WERI-Rb-1 (cell line): ENCODE data around the gene PRCP.

Experiments
- DNase-seq: peaks from one replicate; pipeline ENCODE4 v3.0.0-alpha.2; 2020
- H3K27ac ChIP-seq: fragments of 250-450 bp; sonication (Bioruptor Pico); 2 replicates; pipeline ENCODE4 v1.5.1; 2020; ENCODE audit warnings: mild to moderate bottlenecking, moderate library complexity
- H3K27me3 ChIP-seq: fragments of 250-450 bp; sonication (Bioruptor Pico); 2 replicates; pipeline ENCODE4 v1.5.1; 2021; ENCODE audit warnings: mild to moderate bottlenecking, low read depth, moderate library complexity; ENCODE audit not compliant: insufficient read depth, severe bottlenecking
- H3K36me3 ChIP-seq: fragments of 250-450 bp; sonication (Bioruptor Pico); 2 replicates; pipeline ENCODE4 v1.5.1; 2020; ENCODE audit warnings: mild to moderate bottlenecking, moderate library complexity
- H3K4me3 ChIP-seq: 2 replicates; pipeline ENCODE4 v1.5.1; 2011; ENCODE audit warnings: low read depth, mild to moderate bottlenecking, control low read depth, low read length
- H3K9me3 ChIP-seq: fragments of 250-450 bp; sonication (Bioruptor Pico); 2 replicates; pipeline ENCODE4 v1.5.1; 2021; ENCODE audit warnings: mild to moderate bottlenecking, moderate library complexity; ENCODE audit not compliant: severe bottlenecking
- CTCF ChIP-seq: IDR thresholded peaks from 2 replicates; pipeline ENCODE4 v1.5.1; 2011; ENCODE audit warnings: low read depth, mild to moderate bottlenecking, control low read depth, inconsistent platforms, low read length

Gene PRCP

GRCh38 chr11:82854242-82854641, 46.0 kb downstream of the PRCP start:
- H3K9me3 ChIP-seq: no peaks in the 10 kb centered on the region
- no peak overlapping the region for H3K27ac ChIP-seq
- no peak for TF ChIP-seq CTCF
- no peak for DNase-seq
- H3K36me3 ChIP-seq: no peaks in the 10 kb centered on the region
- no peaks in the 10 kb centered on the region for H3K27me3 ChIP-seq
- no peak overlapping the region for H3K4me3 ChIP-seq

DNA sequence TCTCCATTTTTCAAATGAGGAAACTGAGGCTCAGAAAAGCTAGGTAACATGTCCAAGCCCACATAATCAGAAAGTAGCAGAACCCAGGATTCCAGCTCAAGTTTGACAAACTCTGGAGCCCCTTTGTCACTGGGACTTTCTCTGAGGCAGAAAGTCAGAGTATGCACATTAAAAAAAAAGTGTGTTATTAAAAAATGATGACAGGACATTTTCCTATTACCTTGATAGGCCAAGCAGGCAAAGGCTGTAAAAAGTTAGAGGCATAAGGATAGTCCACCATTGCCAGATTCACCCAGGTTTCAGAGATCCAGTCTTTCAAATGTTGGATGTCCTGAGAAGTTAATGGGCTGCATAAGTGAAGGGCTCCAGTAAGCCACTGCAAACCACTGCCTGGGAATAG, 51.4 kb downstream of the PRCP start:
- Histone ChIP-seq H3K27ac (no peak overlapping the region), H3K9me3 (no peaks in the 10 kb centered on the region), H3K27me3 (peaks cover 5% of the 10 kb centered on the region), H3K4me3 (no peak overlapping the region), H3K36me3 (no peaks in the 10 kb centered on the region)
- no peak for DNase-seq
- no peak for TF ChIP-seq CTCF

- H3K27me3 ChIP-seq: peaks cover 5% of the 10 kb centered on the region
- DNase-seq: no peak
- no peaks in the 10 kb centered on the region for H3K36me3 ChIP-seq
- no peak overlapping the region for H3K4me3 ChIP-seq
- no peak overlapping the region for H3K27ac ChIP-seq
- TF ChIP-seq CTCF: no peak
- H3K9me3 ChIP-seq: no peaks in the 10 kb centered on the region
These were observed 54.6 kb downstream of the PRCP start for GRCh38 chr11:82845356-82846353.

GRCh38 chr11:82843057-82843795, 57.0 kb downstream of the PRCP start:
- H3K36me3 ChIP-seq: no peaks in the 10 kb centered on the region
- H3K27me3 ChIP-seq: peaks cover 5% of the 10 kb centered on the region
- H3K4me3 ChIP-seq: no peak overlapping the region
- no peak for DNase-seq
- no peaks in the 10 kb centered on the region for H3K9me3 ChIP-seq
- no peak for TF ChIP-seq CTCF
- no peak overlapping the region for H3K27ac ChIP-seq

DNA sequence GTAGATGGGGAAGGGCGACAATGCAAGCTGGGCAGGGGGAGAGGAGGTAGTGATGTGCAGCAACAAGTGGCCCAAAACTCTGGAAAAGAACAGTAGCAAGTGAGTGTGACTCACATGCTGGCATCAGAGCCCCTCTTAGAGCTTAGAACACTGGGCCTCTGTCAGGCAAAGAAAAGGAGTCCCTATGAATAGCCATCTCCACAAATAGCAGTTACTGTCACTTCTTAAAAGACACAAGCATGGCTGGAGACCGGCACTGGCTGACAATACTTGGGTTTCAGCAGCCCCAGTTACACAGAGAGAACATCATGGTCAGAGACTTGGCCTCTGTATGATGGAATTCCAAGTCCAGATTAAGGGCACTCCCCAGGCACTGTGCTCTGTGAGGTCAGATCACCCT, 58.2 kb downstream of the PRCP start:
- H3K36me3 ChIP-seq: no peaks in the 10 kb centered on the region
- H3K27ac ChIP-seq: no peak overlapping the region
- H3K9me3 ChIP-seq: no peaks in the 10 kb centered on the region
- no peak for TF ChIP-seq CTCF
- no peak overlapping the region for H3K4me3 ChIP-seq
- H3K27me3 ChIP-seq: peaks cover 5% of the 10 kb centered on the region
- no peak for DNase-seq
